Brain microvascular endothelial cell (primary cell): ENCODE results near the gene B4GALT2.

Source experiments
- DNase-seq: peaks from one replicate; pipeline ENCODE4 v3.0.0-alpha.2; 2020
- H3K27ac ChIP-seq: fragments of 250-450 bp; sonication (Bioruptor Pico); 2 replicates; pipeline ENCODE4 v1.5.1; 2020; ENCODE audit warnings: mild to moderate bottlenecking, moderate library complexity
- H3K27me3 ChIP-seq: fragments of 250-450 bp; sonication (Bioruptor Pico); replicated peaks from 2 replicates; pipeline ENCODE4 v1.5.1; 2020; ENCODE audit warnings: mild to moderate bottlenecking
- H3K36me3 ChIP-seq: fragments of 250-450 bp; sonication (Bioruptor Pico); replicated peaks from 2 replicates; pipeline ENCODE4 v1.5.1; 2020; ENCODE audit warnings: mild to moderate bottlenecking
- H3K4me3 ChIP-seq: 2 replicates; pipeline ENCODE4 v1.5.1; 2011; ENCODE audit warnings: low read depth, mild to moderate bottlenecking, control low read depth, low read length, moderate library complexity
- CTCF ChIP-seq: IDR thresholded peaks from 2 replicates; pipeline ENCODE4 v1.5.1; 2011; ENCODE audit warnings: low read depth, mild to moderate bottlenecking, moderate library complexity, low read length, control low read depth, inconsistent platforms; ENCODE audit errors: missing control alignments
- in situ Hi-C: cut with HindIII; loops from 2 replicates; pipeline ENCODE4 v1.10.0; 2017; ENCODE audit warnings: low sequenced_read_pairs, low pct_ligation_motif_present

B4GALT2 gene

GRCh38 chr1:43981636-43982035, 2.6 kb downstream of the B4GALT2 start:
- no peak for TF ChIP-seq CTCF

GRCh38 chr1:43982241-43982640, 3.2 kb downstream of the B4GALT2 start:
- no peaks in the 10 kb centered on the region for H3K27me3 ChIP-seq
- TF ChIP-seq CTCF: no peak
- H3K36me3 ChIP-seq: peaks cover 29% of the 10 kb centered on the region
- in situ Hi-C loops: no loop called here
- H3K27ac ChIP-seq: no peak overlapping the region
- no peak for DNase-seq
- H3K4me3 ChIP-seq: no peak overlapping the region

More at GRCh38 chr1:43981636-43982035, 2.6 kb downstream of the B4GALT2 start:
- peaks cover 35% of the 10 kb centered on the region for H3K36me3 ChIP-seq
- DNase-seq: no peak
- H3K4me3 ChIP-seq: no peak overlapping the region
- no peaks in the 10 kb centered on the region for H3K27me3 ChIP-seq
- no peak overlapping the region for H3K27ac ChIP-seq
- in situ Hi-C loops: no loop called here

- in situ Hi-C loops: no loop called here
- H3K4me3 ChIP-seq: no peak overlapping the region
- H3K27me3 ChIP-seq: no peaks in the 10 kb centered on the region
- DNase-seq: no peak
- no peak overlapping the region for H3K27ac ChIP-seq
- TF ChIP-seq CTCF: no peak
- H3K36me3 ChIP-seq: peaks cover 24% of the 10 kb centered on the region
Observed at GRCh38 chr1:43982808-43983207, 3.8 kb downstream of the B4GALT2 start.

- H3K4me3 ChIP-seq: no peak overlapping the region
- in situ Hi-C loops: no loop called here
- no peak overlapping the region for H3K27ac ChIP-seq
- DNase-seq: no peak
- no peak for TF ChIP-seq CTCF
- peaks cover 19% of the 10 kb centered on the region for H3K36me3 ChIP-seq
- no peaks in the 10 kb centered on the region for H3K27me3 ChIP-seq
Observed at GRCh38 chr1:43983253-43983899, 4.4 kb downstream of the B4GALT2 start.

GRCh38 chr1:43984855-43985254, 5.8 kb downstream of the B4GALT2 start:
- Histone ChIP-seq H3K27me3 (no peaks in the 10 kb centered on the region), H3K4me3 (no peak overlapping the region), H3K36me3 (peaks cover 19% of the 10 kb centered on the region), H3K27ac (no peak overlapping the region)
- TF ChIP-seq CTCF: no peak
- in situ Hi-C loops: no loop called here
- DNase-seq: no peak
